K562 (cell line): ENCODE data around the gene POLR1D. TPM values are rescaled to one million over a fixed set of nuclear protein-coding genes. Genes with fewer than 3 reads are reported as not detected.

Source experiments
- ATF1 ChIP-seq, 2 experiments: fragments of 450-650 bp in 1 of 2; IDR thresholded peaks; 2 replicates each; pipeline ENCODE4 v1.6.1; 2016; ENCODE audit warnings: missing compliant biosample characterization in 1 of 2, missing genetic modification characterization in 1 of 2
- ATF7 ChIP-seq: fragments of 450-650 bp; IDR thresholded peaks from 2 replicates; pipeline ENCODE4 v1.7.1; 2014; ENCODE audit warnings: mild to moderate bottlenecking, moderate library complexity
- EGR1 ChIP-seq: fragments of 450-650 bp; conservative IDR thresholded peaks from 2 replicates; pipeline ENCODE4 v1.6.1; 2017; ENCODE audit warnings: mild to moderate bottlenecking
- EHMT2 ChIP-seq: fragments of 450-650 bp; IDR thresholded peaks from 2 replicates; pipeline ENCODE4 v1.6.1; 2018; ENCODE audit warnings: antibody characterized with exemption
- EP400 ChIP-seq: fragments of 450-650 bp; IDR thresholded peaks from 2 replicates; pipeline ENCODE4 v1.6.1; 2017; ENCODE audit warnings: antibody characterized with exemption, mild to moderate bottlenecking, moderate library complexity
- FOS ChIP-seq: IDR thresholded peaks from 3 replicates; pipeline ENCODE4 v1.6.1; 2011; ENCODE audit not compliant: insufficient read length; ENCODE audit errors: extremely low read depth
- GABPA ChIP-seq: fragments of 200-800 bp; sonication (Bioruptor generic); conservative IDR thresholded peaks from 2 replicates; pipeline ENCODE4 v1.6.1; 2016; ENCODE audit warnings: low read depth, missing genetic modification characterization, missing compliant biosample characterization
- HEY1 ChIP-seq: fragments of 250-450 bp; sonication (Bioruptor Pico); IDR thresholded peaks from 2 replicates; pipeline ENCODE4 v1.5.0; 2020; ENCODE audit warnings: mild to moderate bottlenecking, moderate library complexity, borderline replicate concordance
- HNRNPLL ChIP-seq: fragments of 200-400 bp; formaldehyde crosslinking; IDR thresholded peaks from 2 replicates; pipeline ENCODE4 v1.6.1; 2017; ENCODE audit warnings: low read length, low read depth, mild to moderate bottlenecking; ENCODE audit not compliant: poor library complexity, severe bottlenecking
- MBD2 ChIP-seq: sonication (generic); IDR thresholded peaks from 2 replicates; pipeline ENCODE4 v1.6.1; 2016; ENCODE audit warnings: low read depth, borderline replicate concordance
- MNT ChIP-seq, 2 experiments: fragments of 450-650 bp; conservative IDR thresholded peaks; 2 replicates each; pipeline ENCODE4 v1.6.1; 2017; ENCODE audit warnings: mild to moderate bottlenecking in 2 of 2, moderate library complexity in 2 of 2
- PBX2 ChIP-seq, 2 experiments: IDR thresholded peaks in 1 of 2; conservative IDR thresholded peaks in 1 of 2; 2 replicates each; pipeline ENCODE4 v1.6.1; 2016; ENCODE audit warnings: low read depth in 2 of 2, mild to moderate bottlenecking in 1 of 2, missing compliant biosample characterization in 1 of 2, missing genetic modification characterization in 1 of 2, moderate library complexity in 1 of 2
- PCBP1 ChIP-seq: fragments of 200-400 bp; formaldehyde crosslinking; IDR thresholded peaks from 2 replicates; pipeline ENCODE4 v1.6.1; 2018; ENCODE audit warnings: mild to moderate bottlenecking, low read depth, low read length; ENCODE audit not compliant: poor library complexity, severe bottlenecking
- RBFOX2 ChIP-seq: fragments of 200-400 bp; formaldehyde crosslinking; IDR thresholded peaks from 2 replicates; pipeline ENCODE4 v1.6.1; 2017; ENCODE audit warnings: low read depth, mild to moderate bottlenecking, low read length, moderate library complexity
- RBM25 ChIP-seq: fragments of 200-400 bp; formaldehyde crosslinking; IDR thresholded peaks from 2 replicates; pipeline ENCODE4 v1.6.1; 2018; ENCODE audit warnings: low read length, low read depth, moderate library complexity; ENCODE audit not compliant: severe bottlenecking
- SAFB ChIP-seq: fragments of 200-400 bp; formaldehyde crosslinking; IDR thresholded peaks from 2 replicates; pipeline ENCODE4 v1.6.1; 2017; ENCODE audit warnings: low read depth, low read length, borderline replicate concordance
- SP1 ChIP-seq: sonication (generic); formaldehyde crosslinking; IDR thresholded peaks from 2 replicates; pipeline ENCODE4 v1.8.1; 2022; ENCODE audit warnings: mild to moderate bottlenecking, missing genetic modification reagents
- TAF7 ChIP-seq: fragments of 450-650 bp; IDR thresholded peaks from 2 replicates; pipeline ENCODE4 v1.6.1; 2016; ENCODE audit warnings: missing genetic modification characterization, missing compliant biosample characterization
- TBP ChIP-seq: optimal IDR thresholded peaks from 2 replicates; pipeline ENCODE3; 2011; ENCODE audit warnings: low read depth, low read length, improper control_type of control experiment
- THRA ChIP-seq: fragments of 450-650 bp; IDR thresholded peaks from 2 replicates; pipeline ENCODE4 v1.6.1; 2017; ENCODE audit warnings: mild to moderate bottlenecking, moderate library complexity
- THRAP3 ChIP-seq: fragments of 450-650 bp; IDR thresholded peaks from 2 replicates; pipeline ENCODE4 v1.6.1; 2016; ENCODE audit warnings: mild to moderate bottlenecking, inconsistent platforms, borderline replicate concordance
- ZEB2 ChIP-seq: fragments of 450-650 bp; IDR thresholded peaks from 2 replicates; pipeline ENCODE4 v1.6.1; 2016
- ZNF316 ChIP-seq: fragments of 450-650 bp; IDR thresholded peaks from 2 replicates; pipeline ENCODE4 v1.6.1; 2016
- polyA plus RNA-seq, 8 experiments: library from polyadenylated mRNA; depleted of rRNA in 4 of 8; stranded (reverse) in 5 of 8; unstranded in 3 of 8; fragments of >200 nt; fragmentation: Nextera tagmentation in 2 of 8; fragmentation: Illumina TruSeq in 1 of 8; extraction: Ambion mirVana in 2 of 8; extraction: Trizol in 1 of 8; gene quantifications; 2 replicates each; pipeline versions ENCODE4 v1.2.1 to v1.2.3, GENCODE V29; 2011 to 2014; ENCODE audit warnings: inconsistent platforms in 1 of 8, missing spikeins in 1 of 8
- total RNA-seq, 7 experiments: library from RNA; depleted of rRNA in 6 of 7; stranded (reverse); fragments of >200 nt in 6 of 7; fragmentation: Illumina TruSeq in 2 of 7; extraction: Trizol in 2 of 7; gene quantifications; 2 replicates each; pipeline versions ENCODE4 v1.2.1 to v1.2.3, GENCODE V29; 2011 to 2021; ENCODE audit warnings: low replicate concordance in 1 of 7

Gene POLR1D
- total and polyA plus RNA-seq, 9 of the 15 experiments (the other 6 are each of a cell fraction or from before 2014, with no cell fraction given) = 107 to 188 (median 145) TPM

GRCh38 chr13:27620377-27621115, 1.1 kb upstream of the POLR1D start, which contains the start of gene LNX2 (continued):
- TF ChIP-seq PBX2 (CRISPR knock-in tag; IDR thresholded peaks at IDR 0.05; ENCODE audit: low read depth) (no peak), PBX2 (tag; conservative IDR thresholded peaks at IDR 0.05; ENCODE audit: low read depth) (peak; percentile 24; the same call in 1 of the 2 replicates), RBM25 (peak; percentile 95), TBP (peak; percentile 31), ZNF316 (peak; percentile 63), TAF7 (peak; percentile 46; the same call in 1 of the 2 replicates), FOS (peak; percentile 80), THRAP3 (no peak), EHMT2 (no peak), SAFB (no peak), EGR1 (peak; percentile 53), ATF7 (0 out of 2 replicates have a peak, but pooled peaks have one; percentile 42), ZEB2 (peak; percentile 13; the same call in 1 of the 2 replicates), MBD2 (peak; percentile 78), THRA (no peak), MNT (conservative IDR thresholded peaks at IDR 0.05) (peak in 1 of 2 experiments; percentile 44; a peak in 1 of 4 replicates), EP400 (0 out of 2 replicates have a peak, but pooled peaks have one; percentile 59), PCBP1 (peak; percentile 22), GABPA (peak; percentile 52), ATF1 (CRISPR knock-in tag; IDR thresholded peaks at IDR 0.05) (0 out of 2 replicates have a peak, but pooled peaks have one; percentile 17), ATF1 (tag; IDR thresholded peaks at IDR 0.05) (peak; percentile 79), RBFOX2 (peak; percentile 77), HEY1 (CRISPR knock-in tag) (no peak), HNRNPLL (peak; percentile 26), SP1 (CRISPR knock-in tag) (peak; percentile 68)
